Panc1 (cell line): ENCODE measurements around the gene FAM217A. TPM values are rescaled to one million over a fixed set of nuclear protein-coding genes. Genes with fewer than 3 reads are reported as not detected.

ENCODE experiments used
- ATAC-seq: fragments of 200-7000 bp; cut with Tn5 transposase; 2 replicates; pipeline ENCODE4 v1.9.1; 2020; ENCODE audit warnings: mild to moderate bottlenecking, moderate library complexity
- BruUV-seq: library from RNA; stranded (reverse); fragments of 400-500 nt; replicated peaks from 2 replicates; lab custom pipeline; 2021; lab: Mats Ljungman, UMichigan
- CTCF ChIA-PET: fragments of 300-600 bp; sonication (Branson Sonifier 250); formaldehyde crosslinking; loops from one replicate; lab custom pipeline; 2022; ENCODE audit warnings: antibody characterized with exemption; lab: Charles Lee
- POLR2A ChIA-PET: fragments of 300-600 bp; sonication (Branson Sonifier 250); formaldehyde crosslinking; loops from one replicate; lab custom pipeline; 2022; ENCODE audit warnings: antibody characterized with exemption; lab: Charles Lee
- DNase-seq: peaks from one replicate; pipeline ENCODE4 v3.0.0-alpha.2; 2010; ENCODE audit warnings: low read depth, low spot score
- H3K27ac ChIP-seq: 2 replicates; pipeline ENCODE4 v1.5.1; 2011; ENCODE audit warnings: mild to moderate bottlenecking, low read length, inconsistent platforms
- H3K27me3 ChIP-seq: fragments of 200-500 bp; sonication (Bioruptor generic); 2 replicates; pipeline ENCODE4 v1.6.0; 2014; ENCODE audit warnings: low read length, inconsistent platforms; ENCODE audit not compliant: control insufficient read depth, insufficient read depth
- H3K36me3 ChIP-seq: fragments of 200-500 bp; sonication (Bioruptor generic); 2 replicates; pipeline ENCODE4 v1.5.1; 2014; ENCODE audit warnings: inconsistent platforms, mild to moderate bottlenecking, low read length, moderate library complexity; ENCODE audit not compliant: control insufficient read depth, insufficient read depth
- H3K4me1 ChIP-seq: 2 replicates; pipeline ENCODE4 v1.5.1; 2011; ENCODE audit warnings: inconsistent platforms, mild to moderate bottlenecking, low read length, moderate library complexity; ENCODE audit not compliant: control insufficient read depth, insufficient read depth
- H3K4me3 ChIP-seq, 2 experiments: 2 replicates each; pipeline ENCODE4 v1.5.1; 2011 to 2012; ENCODE audit warnings: low read depth in 2 of 2, low read length in 2 of 2, mild to moderate bottlenecking in 2 of 2, inconsistent platforms in 1 of 2, moderate library complexity in 1 of 2
- H3K9me3 ChIP-seq: fragments of 200-500 bp; sonication (Bioruptor generic); 2 replicates; pipeline ENCODE4 v1.5.1; 2014; ENCODE audit warnings: low read depth, mild to moderate bottlenecking, inconsistent platforms, low read length, moderate library complexity; ENCODE audit not compliant: control insufficient read depth, insufficient read depth
- CTCF ChIP-seq: fragments of 450-650 bp; IDR thresholded peaks from 2 replicates; pipeline ENCODE4 v1.5.1; 2017; ENCODE audit warnings: mild to moderate bottlenecking
- POLR2AphosphoS5 ChIP-seq: IDR thresholded peaks from 2 replicates; pipeline ENCODE4 v1.6.1; 2012; ENCODE audit warnings: mild to moderate bottlenecking, low read depth, low read length, moderate library complexity
- REST ChIP-seq, 2 experiments: IDR thresholded peaks; 2 replicates each; pipeline ENCODE4 v1.6.1; 2011 to 2012; ENCODE audit warnings: low read depth in 2 of 2, control low read depth in 1 of 2, low read length in 1 of 2, mild to moderate bottlenecking in 1 of 2, moderate library complexity in 1 of 2; ENCODE audit not compliant: insufficient read depth in 1 of 2
- SIN3A ChIP-seq: IDR thresholded peaks from 2 replicates; pipeline ENCODE4 v1.6.1; 2012; ENCODE audit warnings: low read depth, mild to moderate bottlenecking, low read length, moderate library complexity, borderline replicate concordance; ENCODE audit not compliant: insufficient read depth
- TCF7L2 ChIP-seq: IDR thresholded peaks from 2 replicates; pipeline ENCODE4 v1.6.1; 2011; ENCODE audit warnings: mild to moderate bottlenecking, low read depth, low read length, inconsistent platforms
- in situ Hi-C: cut with HindIII; loops from 2 replicates; pipeline ENCODE4 v1.10.0; 2016; ENCODE audit warnings: low sequenced_read_pairs, low pct_unique_long_range_greater_than_20kb
- intact Hi-C: fragments of 100-400 bp; cut with micrococcal nuclease; formaldehyde crosslinking; loops from one replicate; pipeline ENCODE4 v1.10.0; 2022; ENCODE audit not compliant: unreplicated experiment
- total RNA-seq: library from RNA; stranded (reverse); gene quantifications from one replicate; pipeline ENCODE4 v1.2.1, GENCODE V29; 2021; ENCODE audit not compliant: unreplicated experiment

Gene FAM217A
- total RNA-seq, 1 experiment from 2014 or later: not detected

GRCh38 chr6:4036581-4036980, 42.4 kb downstream of the FAM217A start:
- BruUV-seq: no TSS peak
- intact Hi-C loops: no loop called here
- no peak overlapping the region for H3K4me3 ChIP-seq
- ChIA-PET POLR2A (no interaction called here), CTCF (no interaction called here)
- no peak overlapping the region for H3K27ac ChIP-seq
- no peak for ATAC-seq
- TF ChIP-seq SIN3A: no peak
- peaks cover 52% of the 10 kb centered on the region for H3K36me3 ChIP-seq
- H3K27me3 ChIP-seq: no peaks in the 10 kb centered on the region
- in situ Hi-C loops: no loop called here
- H3K4me1 ChIP-seq: no peaks in the 10 kb centered on the region; the same call in 1 of the 2 replicates
- no peaks in the 10 kb centered on the region for H3K9me3 ChIP-seq
- no peak for DNase-seq

- no peak overlapping the region for H3K27ac ChIP-seq
- no peaks in the 10 kb centered on the region for H3K9me3 ChIP-seq
- ATAC-seq (no peak), DNase-seq (no peak)
- BruUV-seq: no TSS peak
- H3K27me3 ChIP-seq: no peaks in the 10 kb centered on the region
- H3K4me3 ChIP-seq: no peak overlapping the region
- CTCF ChIA-PET: no interaction called here
- TF ChIP-seq SIN3A: no peak
- TF ChIP-seq POLR2AphosphoS5: no peak
- TF ChIP-seq CTCF: no peak
- no peak for TF ChIP-seq TCF7L2
- no peak for TF ChIP-seq REST (IDR thresholded peaks at IDR 0.05; ENCODE audit: insufficient read depth in 1 of 2, low read depth in 2 of 2, low read length in 1 of 2)
- intact Hi-C loops: no loop called here
- POLR2A ChIA-PET: no interaction called here
- H3K4me1 ChIP-seq: no peaks in the 10 kb centered on the region
- peaks cover 26% of the 10 kb centered on the region for H3K36me3 ChIP-seq
- in situ Hi-C loops: no loop called here
Observed at GRCh38 chr6:4032475-4032874, 46.5 kb downstream of the FAM217A start.

GRCh38 chr6:4031442-4031841, 47.5 kb downstream of the FAM217A start:
- Histone ChIP-seq H3K9me3 (no peaks in the 10 kb centered on the region), H3K27ac (no peak overlapping the region), H3K4me1 (0 out of 2 replicates have a peak, but pooled peaks cover 8% of the 10 kb centered on the region), H3K4me3 (no peak overlapping the region), H3K36me3 (peaks cover 21% of the 10 kb centered on the region), H3K27me3 (no peaks in the 10 kb centered on the region)
- ChIA-PET CTCF (no interaction called here), POLR2A (interaction anchor here (0.6 kb wide), 1 partner anchor 10 kb away, joined by 3 read pairs; a partner anchor contains a TSS)
- ATAC-seq (no peak), DNase-seq (no peak)
- in situ Hi-C loops: no loop called here
- no TSS peak for BruUV-seq
- TF ChIP-seq POLR2AphosphoS5 (no peak), CTCF (no peak), TCF7L2 (no peak), SIN3A (no peak), REST (IDR thresholded peaks at IDR 0.05; ENCODE audit: insufficient read depth in 1 of 2, low read depth in 2 of 2, low read length in 1 of 2) (no peak)
- intact Hi-C loops: no loop called here
